DND-41 (cell line): ENCODE data around the gene WDR45B.

ENCODE experiments used
- CTCF ChIP-seq: IDR thresholded peaks from 2 replicates; pipeline ENCODE4 v1.5.1; 2012; ENCODE audit warnings: borderline replicate concordance, low read length, moderate library complexity, mild to moderate bottlenecking; ENCODE audit not compliant: poor library complexity, severe bottlenecking; ENCODE audit errors: extremely low read depth
- EZH2 ChIP-seq: IDR thresholded peaks from 3 replicates; pipeline ENCODE4 v1.6.1; 2012; ENCODE audit warnings: borderline replicate concordance, low read depth, mild to moderate bottlenecking, moderate library complexity, low read length, inconsistent platforms; ENCODE audit not compliant: severe bottlenecking

GRCh38 chr17:82590216-82590615 lies 58.0 kb downstream of the WDR45B start:
- TF ChIP-seq EZH2: no peak
- TF ChIP-seq CTCF: no peak
